Measurements from ENCODE around the gene MED16. TPM values are rescaled to one million over a fixed set of nuclear protein-coding genes. Genes with fewer than 3 reads are reported as not detected.

The MED16 gene
- total RNA-seq, 1 experiment from 2014 or later: 22.4 TPM

DNA sequence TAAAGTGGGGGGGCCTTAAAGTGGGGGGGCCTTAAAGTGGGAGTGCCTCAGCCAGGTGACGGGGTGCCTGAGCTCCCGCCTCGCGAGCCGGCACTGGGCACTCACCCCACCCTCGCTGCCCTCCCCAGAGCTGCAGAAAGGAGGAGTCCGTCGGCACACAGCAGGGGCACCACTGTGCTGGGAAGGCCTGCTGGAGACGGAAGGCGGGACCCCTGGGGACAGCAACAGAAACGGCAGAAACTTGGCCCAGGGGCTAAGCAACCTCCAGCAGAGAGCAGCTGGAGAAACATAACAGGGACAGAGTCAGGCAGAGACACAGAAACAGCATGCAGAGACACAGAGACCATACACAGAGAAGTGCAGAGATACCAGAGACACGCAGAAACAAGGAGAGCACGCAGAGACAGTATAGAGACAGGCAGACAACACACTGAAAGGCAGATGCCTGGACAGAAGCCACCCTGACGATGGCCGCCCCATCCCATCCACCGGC, 25.6 kb downstream of the MED16 start:
- BruUV-seq (replicated peaks): no TSS peak
- no peak overlapping the region for H3K4me3 Mint-ChIP-seq (ENCODE audit: low read depth, unreplicated experiment)
- intact Hi-C loops (cut with micrococcal nuclease; ENCODE audit: unreplicated experiment): no loop called here
- CTCF ChIA-PET: interaction anchor here (0.6 kb wide), 1 partner anchor 154 kb away, joined by 5 read pairs; the partner anchor contains the start of gene TMEM259
- H3K36me3 Mint-ChIP-seq (ENCODE audit: insufficient read depth, unreplicated experiment): peaks cover 33% of the 10 kb centered on the region
- H3K9me3 Mint-ChIP-seq (ENCODE audit: low read depth, unreplicated experiment): no peaks in the 10 kb centered on the region
- H3K27ac Mint-ChIP-seq (ENCODE audit: unreplicated experiment): no peak overlapping the region
- no peak for DNase-seq
- H3K27me3 Mint-ChIP-seq (ENCODE audit: unreplicated experiment): no peaks in the 10 kb centered on the region
- TF ChIP-seq, protein P1, sequence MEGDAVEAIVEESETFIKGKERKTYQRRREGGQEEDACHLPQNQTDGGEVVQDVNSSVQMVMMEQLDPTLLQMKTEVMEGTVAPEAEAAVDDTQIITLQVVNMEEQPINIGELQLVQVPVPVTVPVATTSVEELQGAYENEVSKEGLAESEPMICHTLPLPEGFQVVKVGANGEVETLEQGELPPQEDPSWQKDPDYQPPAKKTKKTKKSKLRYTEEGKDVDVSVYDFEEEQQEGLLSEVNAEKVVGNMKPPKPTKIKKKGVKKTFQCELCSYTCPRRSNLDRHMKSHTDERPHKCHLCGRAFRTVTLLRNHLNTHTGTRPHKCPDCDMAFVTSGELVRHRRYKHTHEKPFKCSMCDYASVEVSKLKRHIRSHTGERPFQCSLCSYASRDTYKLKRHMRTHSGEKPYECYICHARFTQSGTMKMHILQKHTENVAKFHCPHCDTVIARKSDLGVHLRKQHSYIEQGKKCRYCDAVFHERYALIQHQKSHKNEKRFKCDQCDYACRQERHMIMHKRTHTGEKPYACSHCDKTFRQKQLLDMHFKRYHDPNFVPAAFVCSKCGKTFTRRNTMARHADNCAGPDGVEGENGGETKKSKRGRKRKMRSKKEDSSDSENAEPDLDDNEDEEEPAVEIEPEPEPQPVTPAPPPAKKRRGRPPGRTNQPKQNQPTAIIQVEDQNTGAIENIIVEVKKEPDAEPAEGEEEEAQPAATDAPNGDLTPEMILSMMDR (IDR thresholded peaks at IDR 0.05; ENCODE audit: unreplicated experiment): no peak
- no peaks in the 10 kb centered on the region for H3K4me1 Mint-ChIP-seq (ENCODE audit: low read depth, unreplicated experiment)

DNA sequence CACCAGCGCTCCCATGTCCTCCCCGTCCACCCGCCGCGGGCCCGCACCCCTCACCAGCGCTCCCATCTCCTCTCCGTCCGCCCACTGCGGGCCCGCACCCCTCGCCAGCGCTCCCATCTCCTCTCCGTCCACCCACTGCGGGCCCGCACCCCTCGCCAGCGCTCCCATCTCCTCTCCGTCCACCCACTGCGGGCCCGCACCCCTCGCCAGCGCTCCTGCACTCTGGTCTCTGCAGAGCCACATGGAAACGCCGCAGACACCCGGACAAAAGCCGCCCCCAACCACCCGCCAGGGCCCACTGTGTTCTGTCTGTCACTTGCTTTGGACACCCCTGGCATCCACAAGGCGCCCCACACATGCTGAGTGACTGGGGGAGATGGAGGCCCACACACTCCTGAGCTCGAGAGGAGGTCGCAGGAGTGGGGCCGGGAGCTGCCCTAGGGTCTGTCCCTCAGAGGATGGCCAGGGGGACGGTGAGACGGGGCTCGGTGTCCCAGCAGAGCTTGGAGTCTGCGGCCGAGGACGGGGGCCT, 26.2 kb downstream of the MED16 start:
- CTCF ChIA-PET: interaction anchor here (0.6 kb wide), 1 partner anchor 154 kb away, joined by 5 read pairs; the partner anchor contains the start of gene TMEM259
- TF ChIP-seq, protein P1 (IDR thresholded peaks at IDR 0.05; ENCODE audit: unreplicated experiment): no peak

GRCh38 chr19:863315-863620, 29.7 kb downstream of the MED16 start:
- intact Hi-C loops (cut with micrococcal nuclease; ENCODE audit: unreplicated experiment): no loop called here
- CTCF ChIA-PET: no interaction called here

More for the DNA sequence above, 26.2 kb downstream of the MED16 start:
- no peak for DNase-seq
- Mint-ChIP-seq H3K4me1 (ENCODE audit: low read depth, unreplicated experiment) (no peaks in the 10 kb centered on the region), H3K27me3 (ENCODE audit: unreplicated experiment) (no peaks in the 10 kb centered on the region), H3K4me3 (ENCODE audit: low read depth, unreplicated experiment) (no peak overlapping the region), H3K27ac (ENCODE audit: unreplicated experiment) (no peak overlapping the region), H3K9me3 (ENCODE audit: low read depth, unreplicated experiment) (no peaks in the 10 kb centered on the region), H3K36me3 (ENCODE audit: insufficient read depth, unreplicated experiment) (peaks cover 29% of the 10 kb centered on the region)
- no TSS peak for BruUV-seq (replicated peaks)
- intact Hi-C loops (cut with micrococcal nuclease; ENCODE audit: unreplicated experiment): no loop called here

DNA sequence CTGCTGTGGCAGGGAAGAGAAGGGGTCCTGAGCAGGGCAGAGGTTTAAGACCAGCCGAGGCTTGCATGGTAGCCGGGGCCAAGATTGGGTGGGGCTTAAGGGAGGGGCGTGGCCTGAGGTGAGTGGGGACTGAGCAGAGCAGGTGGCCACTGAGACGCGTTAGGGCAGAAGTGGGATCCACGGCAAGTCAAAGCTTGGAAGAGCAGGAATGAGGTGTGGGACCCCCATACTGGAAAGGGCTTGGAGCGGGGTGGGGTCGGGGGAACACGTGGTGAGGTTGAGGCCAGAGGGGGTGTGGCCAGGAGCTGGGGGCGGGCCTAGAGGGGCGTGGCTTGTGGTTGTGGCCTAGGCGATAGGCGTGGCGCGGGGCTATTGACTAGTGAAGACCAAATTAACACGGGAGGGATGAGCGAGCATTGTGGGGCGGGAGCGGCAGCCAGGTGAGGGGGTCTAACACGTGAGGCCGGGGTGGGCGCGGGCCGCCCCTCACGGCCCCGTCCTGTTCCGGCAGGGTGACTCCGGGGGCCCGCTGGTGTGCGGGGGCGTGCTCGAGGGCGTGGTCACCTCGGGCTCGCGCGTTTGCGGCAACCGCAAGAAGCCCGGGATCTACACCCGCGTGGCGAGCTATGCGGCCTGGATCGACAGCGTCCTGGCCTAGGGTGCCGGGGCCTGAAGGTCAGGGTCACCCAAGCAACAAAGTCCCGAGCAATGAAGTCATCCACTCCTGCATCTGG, 30.2 kb downstream of the MED16 start:
- Mint-ChIP-seq H3K27me3 (ENCODE audit: unreplicated experiment) (no peaks in the 10 kb centered on the region), H3K9me3 (ENCODE audit: low read depth, unreplicated experiment) (no peaks in the 10 kb centered on the region), H3K27ac (ENCODE audit: unreplicated experiment) (no peak overlapping the region), H3K36me3 (ENCODE audit: insufficient read depth, unreplicated experiment) (peaks cover 16% of the 10 kb centered on the region), H3K4me1 (ENCODE audit: low read depth, unreplicated experiment) (no peaks in the 10 kb centered on the region), H3K4me3 (ENCODE audit: low read depth, unreplicated experiment) (no peak overlapping the region)
- TF ChIP-seq, protein P1 (IDR thresholded peaks at IDR 0.05; ENCODE audit: unreplicated experiment): no peak
- intact Hi-C loops (cut with micrococcal nuclease; ENCODE audit: unreplicated experiment): no loop called here
- BruUV-seq (replicated peaks): no TSS peak
- DNase-seq: peak; percentile 30
- CTCF ChIA-PET: no interaction called here

More at GRCh38 chr19:863315-863620, 29.7 kb downstream of the MED16 start:
- H3K4me1 Mint-ChIP-seq (ENCODE audit: low read depth, unreplicated experiment): no peaks in the 10 kb centered on the region
- H3K36me3 Mint-ChIP-seq (ENCODE audit: insufficient read depth, unreplicated experiment): peaks cover 16% of the 10 kb centered on the region
- TF ChIP-seq, protein P1 (IDR thresholded peaks at IDR 0.05; ENCODE audit: unreplicated experiment): no peak
- no peak overlapping the region for H3K4me3 Mint-ChIP-seq (ENCODE audit: low read depth, unreplicated experiment)
- no TSS peak for BruUV-seq (replicated peaks)
- H3K27ac Mint-ChIP-seq (ENCODE audit: unreplicated experiment): no peak overlapping the region
- H3K27me3 Mint-ChIP-seq (ENCODE audit: unreplicated experiment): no peaks in the 10 kb centered on the region
- no peaks in the 10 kb centered on the region for H3K9me3 Mint-ChIP-seq (ENCODE audit: low read depth, unreplicated experiment)
- DNase-seq: no peak

Data from Calu3 (cell line).